NCI-H2107 (cell line): ENCODE measurements around the gene PPP1R13L.
"Not testable (repeated sequence)": the region's sequence is repeated elsewhere in the genome, so short reads cannot be mapped to it uniquely, and the experiment has no call there.

Experiments
- DNase-seq: peaks from one replicate; lab custom pipeline; 2025; lab: John Stamatoyannopoulos, UW

Gene PPP1R13L

DNA sequence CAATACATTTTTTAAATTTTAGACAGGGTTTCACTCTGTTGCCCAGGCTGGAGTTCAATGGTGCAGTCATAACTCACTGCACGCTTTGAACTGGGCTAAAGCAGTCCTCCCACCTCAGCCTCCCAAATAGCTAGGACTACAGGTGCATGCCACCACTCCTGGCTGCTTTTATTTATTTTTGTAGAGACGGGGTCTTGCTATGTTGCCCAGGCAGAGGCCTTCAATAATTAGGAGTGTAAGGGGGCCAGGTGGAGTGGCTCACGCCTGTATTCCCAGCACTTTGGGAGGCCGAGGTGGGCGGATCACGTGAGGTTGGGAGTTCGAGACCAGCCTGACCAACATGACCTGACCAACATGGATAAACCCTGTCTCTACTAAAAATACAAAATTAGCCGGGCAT is 27.7 kb upstream of the PPP1R13L start:
- not testable (repeated sequence) for DNase-seq

DNA sequence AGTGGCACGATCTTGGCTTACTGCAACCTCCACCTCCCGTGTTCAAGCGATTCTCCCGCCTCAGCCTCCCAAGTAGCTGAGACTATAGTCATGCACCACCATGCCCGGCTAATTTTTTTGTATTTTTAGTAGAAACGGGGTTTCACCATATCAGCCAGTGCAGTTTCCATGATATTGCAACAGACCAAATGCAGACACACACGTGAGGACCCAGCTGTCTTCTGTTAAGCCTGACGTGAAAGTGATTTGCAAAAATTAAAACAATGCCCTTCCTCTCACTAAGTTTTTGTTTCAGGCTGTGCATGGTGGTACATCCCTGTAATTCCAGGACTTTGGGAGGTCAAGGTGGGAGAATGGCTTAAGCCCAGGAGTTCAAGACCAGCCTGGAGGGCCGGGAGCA is 26.1 kb upstream of the PPP1R13L start:
- DNase-seq = not testable (repeated sequence)

DNA sequence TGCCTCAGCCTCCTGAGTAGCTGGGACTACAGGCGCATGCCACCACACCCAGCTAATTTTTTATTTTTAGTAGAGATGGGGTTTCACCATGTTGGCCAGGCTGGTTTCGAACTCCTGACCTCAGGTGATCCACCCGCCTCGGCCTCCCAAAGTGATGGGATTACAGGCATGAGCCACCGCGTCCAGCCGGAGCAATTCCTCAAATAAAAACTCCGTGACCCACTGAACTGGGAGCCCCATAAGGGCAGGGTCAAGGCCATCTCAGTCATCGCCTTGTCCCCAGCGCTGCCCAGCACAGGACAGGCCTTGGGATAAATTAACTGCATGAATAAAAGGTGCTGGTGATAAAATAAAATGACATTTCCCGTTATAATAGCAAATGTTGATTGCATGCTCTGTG is 25.0 kb upstream of the PPP1R13L start:
- not testable (repeated sequence) for DNase-seq

DNA sequence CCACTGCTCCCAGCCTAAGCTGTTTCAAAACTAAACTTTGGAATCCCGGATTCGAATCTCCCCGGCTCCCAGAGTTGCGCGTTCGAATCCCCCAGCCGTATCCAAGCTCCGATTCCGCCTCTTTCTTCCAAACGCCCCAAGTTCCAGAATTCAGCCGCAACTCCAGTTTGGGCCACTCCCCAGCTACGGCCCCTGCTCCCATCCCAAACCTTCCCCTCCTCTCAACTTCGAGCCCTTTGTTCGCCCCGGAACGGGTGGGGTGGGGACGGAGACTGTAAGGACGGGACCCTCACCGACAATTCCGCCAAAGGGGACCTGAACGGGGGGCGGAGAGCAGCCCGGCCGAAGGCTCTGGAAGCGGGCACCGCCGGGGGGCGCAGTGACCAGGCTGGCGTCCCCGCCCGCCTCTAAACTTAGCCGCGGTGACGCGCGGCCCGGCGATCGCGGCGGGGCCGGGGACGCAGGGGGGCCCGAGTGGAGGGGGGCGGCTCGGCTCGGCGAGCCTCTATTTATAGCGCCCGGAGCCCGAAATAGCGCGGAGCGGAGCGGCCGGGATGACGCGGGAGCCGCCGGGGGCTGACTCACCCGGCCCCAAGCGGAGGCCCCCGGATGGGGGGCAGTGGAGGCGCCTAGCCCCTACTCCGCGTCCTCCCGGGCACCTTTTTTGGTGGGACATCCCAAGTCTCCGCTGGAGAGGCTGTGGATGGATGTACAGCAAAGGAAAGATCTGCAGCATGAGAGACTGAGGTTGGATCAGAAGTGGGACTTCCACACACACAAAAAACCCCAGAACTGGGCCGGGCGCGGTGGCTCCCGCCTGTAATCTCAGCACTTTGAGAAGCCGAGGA is 23.7 kb upstream of the PPP1R13L start:
- DNase-seq = no peak

DNA sequence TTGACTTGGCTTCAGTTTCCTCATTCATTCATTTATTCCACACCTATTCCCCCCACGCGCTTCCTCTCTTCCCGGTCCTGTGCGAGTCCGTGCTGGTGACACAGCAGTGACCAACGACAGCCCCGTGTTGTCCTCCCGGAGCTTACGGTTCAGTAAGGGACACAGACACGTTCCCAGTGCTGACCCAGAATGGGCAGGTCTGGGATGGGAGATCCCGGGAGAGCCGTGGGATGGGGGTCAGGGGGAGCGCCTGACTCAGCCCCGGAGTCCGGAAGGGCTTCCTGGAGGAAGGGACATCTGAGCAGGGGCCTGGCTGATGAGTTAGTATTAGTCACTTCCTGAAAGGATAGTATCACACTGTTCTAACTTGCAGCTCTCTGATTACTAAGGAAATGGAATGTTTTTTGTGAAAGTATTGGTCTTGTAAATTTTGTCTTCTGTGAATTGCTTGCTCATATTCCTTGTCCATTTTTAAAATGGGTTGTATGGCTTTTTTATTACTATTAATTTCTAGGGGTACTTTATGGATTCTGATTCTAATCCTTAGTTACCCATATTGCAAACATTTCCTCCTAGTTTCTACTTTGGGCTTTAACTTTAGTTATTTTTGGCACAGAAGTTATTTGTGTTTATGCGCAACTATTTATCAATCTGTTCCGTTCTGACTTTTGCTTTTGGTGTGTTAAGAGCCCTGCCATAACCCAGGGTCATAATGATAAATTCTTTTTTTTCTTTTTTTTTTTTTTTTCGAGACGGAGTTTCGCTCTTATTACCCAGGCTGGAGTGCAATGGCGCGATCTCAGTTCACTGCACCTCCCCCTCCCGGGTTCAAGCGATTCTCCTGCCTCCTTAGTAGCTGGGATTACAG is 19.6 kb upstream of the PPP1R13L start:
- DNase-seq = no peak

DNA sequence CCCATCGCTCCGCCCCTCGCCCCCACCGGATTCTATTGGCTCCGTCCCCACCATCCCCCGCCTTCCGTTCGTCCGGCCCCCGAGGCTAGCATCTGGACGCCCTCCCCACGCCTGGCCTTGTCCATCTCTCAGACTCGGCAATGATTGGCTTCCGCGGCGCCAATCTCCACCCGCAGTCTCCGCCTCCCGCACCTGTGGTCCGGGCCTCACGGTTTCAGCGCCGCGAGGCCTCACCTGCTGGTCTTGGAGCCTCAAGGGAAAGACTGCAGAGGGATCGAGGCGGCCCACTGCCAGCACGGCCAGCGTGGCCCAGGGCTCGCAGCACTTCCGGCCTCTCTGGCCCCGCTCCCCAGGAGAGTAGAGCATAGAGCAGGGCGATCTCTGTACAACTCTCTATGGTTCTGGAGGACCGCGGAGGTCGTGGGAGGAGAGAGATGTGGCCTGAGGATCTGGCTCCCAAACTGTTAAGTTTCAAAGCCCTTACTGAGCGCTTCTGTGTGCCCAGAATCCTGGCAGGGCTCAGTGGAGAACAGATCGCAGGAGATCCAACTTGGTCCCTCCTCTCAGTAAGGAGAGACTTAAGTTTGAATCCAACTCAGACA is 18.8 kb upstream of the PPP1R13L start, which contains the start of gene ERCC1:
ERCC1 (minus strand) TSS at position 329 of the 602 bp plus-strand sequence. CDS start 543 bp downstream, outside the sequence.
- peak; percentile 96 for DNase-seq

DNA sequence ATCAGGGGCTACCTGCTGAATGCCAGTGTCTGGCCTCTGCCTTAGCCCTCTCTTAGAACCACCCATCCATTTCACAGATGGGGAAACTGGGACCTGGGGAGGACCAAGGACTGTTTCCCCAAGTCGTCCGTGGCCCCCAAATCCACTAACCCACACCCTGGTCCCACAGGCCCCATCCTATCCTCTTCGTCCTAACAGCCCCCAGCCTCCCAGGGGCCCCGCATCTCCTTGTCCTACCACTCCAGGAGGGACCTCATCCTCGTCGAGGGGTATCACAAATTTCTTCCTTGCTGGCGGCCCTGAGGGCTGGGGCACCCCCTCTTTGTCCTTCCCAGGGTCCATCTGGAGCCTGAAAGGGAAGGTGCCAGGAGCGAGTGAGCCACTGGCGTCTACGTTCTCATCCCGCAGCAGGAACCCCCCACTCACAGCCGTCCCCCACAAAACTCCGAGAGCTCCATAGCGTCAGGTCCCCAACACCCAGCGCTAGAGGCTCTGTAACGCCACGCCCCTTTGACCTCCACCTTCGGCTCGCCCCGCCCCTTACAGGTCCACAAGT is 18.2 kb upstream of the PPP1R13L start:
- no peak for DNase-seq

DNA sequence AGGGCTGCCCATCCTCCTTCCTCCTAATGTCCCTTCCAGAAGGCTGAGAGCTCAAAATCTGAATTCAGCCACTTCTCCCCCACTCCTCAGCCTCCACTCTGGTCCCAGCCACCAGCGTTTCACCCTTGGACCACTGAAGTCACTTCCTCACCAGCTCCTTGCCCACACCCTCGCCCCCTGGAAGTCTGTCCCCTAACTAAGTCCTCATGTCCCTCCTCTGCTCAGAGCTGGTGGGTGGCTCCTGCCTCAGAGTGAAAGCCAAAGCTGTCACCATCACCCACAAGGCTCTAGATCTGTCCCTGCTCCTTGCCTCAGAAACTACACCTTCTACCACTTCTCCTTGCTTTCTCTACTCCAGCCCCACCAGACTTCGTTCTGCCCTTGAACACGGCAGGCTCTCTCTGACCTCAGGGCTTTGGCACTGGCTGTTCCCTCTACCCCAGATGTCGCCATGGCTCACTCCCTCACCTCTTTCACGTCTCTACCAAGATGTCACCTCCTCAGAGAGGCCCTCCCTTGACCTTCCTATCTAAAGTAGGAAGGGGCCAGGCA is 17.2 kb upstream of the PPP1R13L start:
- DNase-seq = no peak

DNA sequence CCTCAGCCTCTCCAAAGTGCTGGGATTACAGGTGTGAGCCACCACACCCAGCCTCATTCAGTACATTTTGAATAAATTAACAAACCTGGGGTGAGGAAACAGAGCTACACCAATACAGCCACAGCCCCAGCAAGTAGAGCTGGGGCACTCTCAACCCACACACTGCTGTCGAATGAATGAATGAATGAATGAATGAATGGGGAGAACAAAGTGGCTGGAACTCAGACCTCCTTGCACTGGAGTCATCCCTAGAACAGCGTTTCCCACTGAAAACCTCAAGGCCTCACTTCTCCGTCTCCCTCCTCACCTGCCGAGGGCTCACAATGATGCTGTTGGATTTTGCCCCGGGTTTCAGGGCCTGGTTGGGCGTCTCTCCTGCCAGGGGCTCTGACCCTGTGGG is 16.0 kb upstream of the PPP1R13L start:
- DNase-seq = no peak

DNA sequence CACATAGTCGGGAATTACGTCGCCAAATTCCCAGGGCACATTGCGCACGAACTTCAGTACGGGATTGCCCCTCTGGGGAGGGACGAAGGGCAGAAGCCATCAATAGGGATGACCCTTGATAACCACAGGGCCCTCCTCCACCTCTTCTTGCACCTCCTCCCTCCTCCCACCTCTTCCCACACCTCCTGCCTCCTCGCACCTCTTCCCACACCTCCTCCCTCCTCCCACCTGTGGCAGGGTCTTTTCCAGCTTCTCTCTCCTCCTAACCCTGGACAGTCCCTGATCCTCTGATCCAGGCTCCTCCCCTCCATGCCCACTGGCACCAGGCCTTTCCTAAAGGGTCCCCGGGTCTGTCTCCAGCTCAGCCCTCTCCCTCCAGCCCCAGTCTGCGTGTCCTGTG is 15.5 kb upstream of the PPP1R13L start:
- DNase-seq = no peak

DNA sequence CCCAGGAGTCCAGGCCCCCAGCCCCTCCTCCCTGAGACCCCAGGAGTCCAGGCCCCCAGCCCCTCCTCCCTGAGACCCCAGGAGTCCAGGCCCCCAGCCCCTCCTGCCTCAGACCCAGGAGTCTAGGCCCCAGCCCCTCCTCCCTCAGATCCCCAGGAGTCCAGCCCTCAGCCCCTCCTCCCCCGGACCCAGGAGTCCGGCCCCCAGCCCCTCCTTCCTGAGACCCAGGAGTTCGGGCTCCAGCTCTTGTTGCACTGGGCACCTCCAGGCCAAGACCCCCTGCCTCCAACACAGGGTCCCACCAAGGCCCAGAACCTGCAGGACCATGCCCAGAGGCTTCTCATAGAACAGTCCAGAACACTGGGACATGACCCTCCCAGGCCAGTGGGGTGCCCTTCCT is 15.0 kb upstream of the PPP1R13L start:
- DNase-seq = no peak

DNA sequence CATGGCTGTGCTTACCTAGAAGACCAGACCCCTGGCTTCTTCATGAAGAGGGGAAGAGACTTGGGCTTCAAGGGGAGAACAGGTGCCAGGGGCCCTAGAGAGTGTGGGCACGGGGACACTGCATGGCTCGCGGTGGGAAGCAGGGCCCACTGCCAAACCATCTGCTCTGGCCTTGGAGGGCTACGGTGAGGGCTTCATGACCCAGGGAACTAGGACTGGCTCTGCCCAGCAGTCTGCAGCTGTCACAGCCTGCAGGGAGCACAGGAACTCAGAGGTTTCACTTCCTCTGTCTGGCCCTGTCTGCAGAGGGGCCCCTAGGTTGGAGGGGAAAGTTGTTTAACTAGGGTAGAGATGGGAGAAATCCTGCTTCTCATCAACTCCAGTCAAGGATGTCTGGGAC is 14.5 kb upstream of the PPP1R13L start:
- DNase-seq = no peak

DNA sequence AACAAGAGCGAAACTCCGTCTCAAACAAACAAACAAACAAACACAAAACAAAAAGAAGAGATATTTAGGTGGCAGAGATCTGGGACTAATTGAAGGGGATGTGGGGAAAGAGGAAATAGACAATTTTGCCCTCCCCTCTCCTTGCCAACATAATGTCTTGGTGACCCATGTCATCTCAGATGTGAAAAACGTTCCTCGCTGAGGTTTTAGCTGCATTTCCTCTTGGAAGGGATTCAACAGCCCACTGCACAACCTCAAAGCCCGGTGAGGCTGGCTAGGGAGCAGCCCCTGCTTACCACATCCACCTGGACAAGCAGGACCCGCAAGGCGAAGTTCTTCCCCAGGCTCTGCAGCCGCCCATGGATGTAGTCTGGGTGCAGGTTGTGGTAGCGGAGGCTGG is 13.9 kb upstream of the PPP1R13L start:
- DNase-seq = no peak

DNA sequence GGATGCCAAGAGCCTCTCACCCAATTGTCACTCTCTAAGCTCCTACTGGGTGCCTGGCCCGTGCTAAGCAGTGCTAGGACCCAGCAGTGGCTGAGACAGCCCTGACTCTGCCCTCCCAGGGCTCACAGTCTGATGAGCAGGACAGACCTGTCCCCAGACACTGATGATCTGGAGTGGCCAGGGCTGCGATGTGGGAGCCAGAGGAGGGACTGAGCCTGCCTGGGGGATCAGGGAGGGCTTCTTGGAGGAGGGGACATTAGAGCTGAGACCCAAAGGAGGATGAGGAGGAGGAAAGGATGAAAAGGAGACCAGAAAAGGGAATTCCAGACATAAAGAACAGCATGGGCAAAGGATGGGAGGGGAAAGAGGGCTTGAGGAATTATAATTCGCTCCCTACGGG is 12.3 kb upstream of the PPP1R13L start:
- DNase-seq = no peak

DNA sequence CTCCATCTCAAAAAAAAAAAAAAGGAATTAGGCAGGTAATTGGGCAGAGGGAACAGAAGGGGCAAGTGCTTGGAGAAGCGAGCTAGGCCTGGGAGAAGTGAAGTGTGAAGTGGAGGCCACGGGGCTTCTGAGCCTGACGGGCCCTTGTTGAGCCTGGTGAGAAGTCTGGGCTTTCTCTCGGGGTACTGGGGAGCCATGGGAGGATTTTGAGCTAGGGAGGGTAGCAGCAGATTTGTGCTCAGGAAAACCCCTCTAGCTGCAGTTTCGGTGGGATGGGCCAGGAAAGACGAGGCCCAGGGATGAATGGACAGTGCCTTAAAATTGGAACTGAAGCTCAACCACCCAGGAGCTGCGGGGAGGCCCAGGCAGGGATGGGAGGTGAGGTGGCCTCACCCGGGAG is 9.6 kb upstream of the PPP1R13L start:
- DNase-seq = no peak

DNA sequence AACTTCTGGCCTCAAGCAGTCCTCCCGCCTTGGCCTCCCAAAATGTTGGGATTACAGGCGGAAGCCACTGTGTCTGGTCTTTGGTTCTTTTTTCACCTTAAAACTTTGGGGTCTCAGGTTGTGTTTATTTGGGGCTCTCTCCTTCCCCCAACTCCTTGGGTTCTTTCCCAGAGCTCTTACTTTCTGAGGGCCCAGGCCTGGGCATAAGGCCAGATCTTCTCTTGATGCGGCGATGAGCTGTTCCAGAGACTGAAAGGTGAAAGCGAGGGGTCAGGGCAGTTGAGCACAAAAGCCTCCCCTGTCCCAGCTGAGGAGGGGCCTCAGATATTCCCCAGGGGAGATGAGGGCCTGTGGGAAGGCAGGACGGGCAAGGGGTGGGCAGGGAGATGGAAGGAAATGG is 8.6 kb upstream of the PPP1R13L start:
- no peak for DNase-seq

DNA sequence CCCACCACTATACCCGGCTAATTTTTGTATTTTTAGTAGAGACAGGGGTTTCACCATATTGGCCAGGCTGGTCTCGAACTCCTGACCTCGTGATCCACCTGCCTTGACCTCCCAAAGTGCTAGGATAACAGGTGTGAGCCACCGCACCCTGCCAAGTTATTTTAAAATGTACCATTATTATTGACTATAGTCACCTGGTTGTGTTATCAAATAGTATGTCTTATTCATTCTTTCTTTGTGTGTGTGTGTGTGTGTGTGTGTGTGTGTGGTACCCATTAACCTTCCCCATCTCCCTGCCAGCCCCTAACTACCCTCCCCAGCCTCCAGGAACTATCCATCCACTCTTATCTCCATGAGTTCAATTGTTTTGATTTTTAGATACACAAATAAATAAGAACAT is 5.5 kb upstream of the PPP1R13L start:
- DNase-seq = not testable (repeated sequence)

DNA sequence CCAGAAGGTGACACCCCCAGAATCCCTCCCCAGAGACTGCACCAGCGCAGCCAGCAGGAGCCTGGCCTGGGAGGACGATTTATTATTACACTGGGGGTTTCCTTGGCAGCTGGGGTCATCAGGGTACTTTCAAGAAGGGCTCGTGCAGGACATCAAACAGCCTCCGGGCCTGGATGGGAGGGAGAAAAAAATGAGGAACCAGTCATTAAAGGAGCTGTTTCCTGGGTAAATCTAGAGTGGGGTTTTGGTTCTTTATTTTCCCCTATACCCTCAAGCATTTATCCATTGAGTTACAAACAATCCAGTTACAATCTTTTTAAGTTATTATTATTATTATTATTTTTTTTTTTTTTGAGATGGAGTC is 4.7 kb upstream of the PPP1R13L start:
- no peak for DNase-seq

DNA sequence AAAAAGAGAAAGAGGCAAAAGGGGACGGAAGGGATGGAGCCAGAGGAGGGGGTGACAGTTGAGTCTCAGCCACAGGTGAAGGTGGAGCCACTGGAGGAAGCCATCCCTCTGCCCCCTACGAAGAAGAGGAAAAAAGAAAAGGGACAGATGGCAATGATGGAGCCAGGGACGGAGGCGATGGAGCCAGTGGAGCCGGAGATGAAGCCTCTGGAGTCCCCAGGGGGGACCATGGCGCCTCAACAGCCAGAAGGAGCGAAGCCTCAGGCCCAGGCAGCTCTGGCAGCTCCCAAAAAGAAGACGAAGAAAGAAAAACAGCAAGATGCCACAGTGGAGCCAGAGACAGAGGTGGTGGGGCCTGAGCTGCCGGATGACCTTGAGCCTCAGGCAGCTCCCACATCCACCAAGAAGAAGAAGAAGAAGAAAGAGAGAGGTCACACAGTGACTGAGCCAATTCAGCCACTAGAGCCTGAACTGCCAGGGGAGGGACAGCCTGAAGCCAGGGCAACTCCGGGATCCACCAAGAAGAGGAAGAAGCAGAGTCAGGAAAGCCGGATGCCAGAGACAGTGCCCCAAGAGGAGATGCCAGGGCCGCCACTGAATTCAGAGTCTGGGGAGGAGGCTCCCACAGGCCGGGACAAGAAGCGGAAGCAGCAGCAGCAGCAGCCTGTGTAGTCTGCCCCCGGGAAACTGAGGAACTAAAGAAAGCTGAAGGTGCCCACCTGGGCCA is 4.1 kb upstream of the PPP1R13L start:
- DNase-seq = no peak

DNA sequence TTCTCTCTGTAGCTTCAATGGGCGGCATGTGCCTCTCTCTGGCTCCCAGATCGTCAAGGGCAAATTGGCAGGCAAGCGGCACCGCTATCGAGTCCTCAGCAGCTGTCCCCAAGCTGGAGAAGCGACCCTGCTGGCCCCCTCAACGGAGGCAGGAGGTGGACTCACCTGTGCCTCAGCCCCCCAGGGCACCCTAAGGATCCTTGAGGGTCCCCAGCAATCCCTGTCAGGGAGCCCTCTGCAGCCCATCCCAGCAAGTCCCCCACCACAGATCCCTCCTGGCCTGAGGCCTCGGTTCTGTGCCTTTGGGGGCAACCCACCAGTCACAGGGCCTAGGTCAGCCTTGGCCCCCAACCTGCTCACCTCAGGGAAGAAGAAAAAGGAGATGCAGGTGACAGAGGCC is 3.3 kb upstream of the PPP1R13L start:
- DNase-seq = no peak

DNA sequence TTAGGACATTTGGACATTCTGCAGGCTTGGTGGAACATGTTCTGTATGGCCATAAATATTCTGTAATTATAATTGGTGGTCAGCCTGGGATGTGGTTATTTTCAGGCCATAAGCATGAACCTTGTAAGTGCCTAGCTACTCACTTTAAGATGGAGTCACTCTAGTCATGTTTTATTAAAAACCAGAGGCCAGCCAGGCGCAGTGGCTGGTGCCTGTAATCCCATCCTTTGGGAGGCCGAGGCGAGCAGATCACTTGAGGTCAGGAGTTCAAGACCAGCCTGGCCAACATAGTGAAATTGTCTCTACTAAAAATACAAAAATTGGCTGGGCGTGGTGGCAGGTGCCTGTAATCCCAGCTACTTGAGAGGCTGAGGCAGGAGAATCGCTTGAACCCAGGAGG is 2.7 kb upstream of the PPP1R13L start:
- not testable (repeated sequence) for DNase-seq

DNA sequence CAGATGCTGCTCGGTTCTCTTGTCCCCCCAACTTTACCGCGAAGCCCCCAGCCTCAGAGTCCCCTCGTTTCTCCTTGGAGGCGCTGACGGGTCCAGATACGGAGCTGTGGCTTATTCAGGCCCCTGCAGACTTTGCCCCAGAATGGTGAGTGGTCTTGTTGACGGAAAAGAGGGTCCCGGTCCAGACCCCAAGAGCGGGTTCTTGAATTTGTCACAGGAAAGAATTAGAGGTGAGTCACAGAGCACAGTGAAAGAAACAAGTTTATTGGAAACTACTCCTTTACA is 2.2 kb upstream of the PPP1R13L start:
- no peak for DNase-seq
